HG03558 (cell line): ENCODE measurements around the gene PTPRH.
"Not testable (repeated sequence)": the region's sequence is repeated elsewhere in the genome, so short reads cannot be mapped to it uniquely, and the experiment has no call there.

Experiments used
- ATAC-seq: cut with Tn5 transposase; IDR thresholded peaks from one replicate; pipeline ENCODE4 v1.9.1; 2021; ENCODE audit warnings: moderate number of reproducible peaks; ENCODE audit not compliant: unreplicated experiment; ENCODE audit errors: extremely low read depth

Gene PTPRH

DNA sequence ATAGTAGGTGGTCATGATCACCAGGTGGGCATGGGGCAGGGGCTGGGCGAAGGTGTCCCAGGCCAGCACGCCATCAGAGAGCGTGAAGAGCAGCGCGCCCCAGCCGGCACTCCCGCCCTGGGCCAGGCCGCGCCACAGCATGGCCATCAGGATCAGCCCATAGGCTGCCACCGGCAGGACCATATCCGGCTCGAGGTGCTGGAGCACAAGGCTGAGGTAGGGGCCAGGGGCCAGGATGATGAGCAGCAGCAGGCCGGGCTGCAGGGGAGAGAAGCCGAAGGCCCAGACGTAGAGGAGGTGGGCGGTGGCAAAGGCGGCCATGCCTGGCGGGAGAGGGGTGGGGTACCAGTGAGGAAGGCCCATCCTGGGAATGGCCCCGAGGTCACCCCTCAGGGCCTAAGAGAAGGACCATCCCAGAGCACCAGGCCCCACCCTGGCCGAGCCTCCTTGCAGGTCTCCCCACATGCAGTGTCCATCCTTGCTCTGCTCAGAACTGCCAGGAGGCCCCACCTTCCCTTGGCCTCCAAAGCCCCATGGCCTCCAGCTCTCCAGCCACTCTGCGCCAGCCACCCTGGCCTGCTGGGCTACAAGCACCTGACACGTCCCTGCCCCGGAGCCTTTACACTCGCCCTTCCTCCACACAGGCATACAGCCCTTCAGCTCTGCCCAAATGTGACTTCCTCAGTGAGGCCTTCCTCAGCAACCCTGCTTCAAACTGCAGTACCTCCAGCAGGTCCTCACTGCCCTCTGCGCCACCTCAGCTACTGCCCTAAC lies 18.1 kb upstream of the PTPRH start:
- no peak for ATAC-seq

DNA sequence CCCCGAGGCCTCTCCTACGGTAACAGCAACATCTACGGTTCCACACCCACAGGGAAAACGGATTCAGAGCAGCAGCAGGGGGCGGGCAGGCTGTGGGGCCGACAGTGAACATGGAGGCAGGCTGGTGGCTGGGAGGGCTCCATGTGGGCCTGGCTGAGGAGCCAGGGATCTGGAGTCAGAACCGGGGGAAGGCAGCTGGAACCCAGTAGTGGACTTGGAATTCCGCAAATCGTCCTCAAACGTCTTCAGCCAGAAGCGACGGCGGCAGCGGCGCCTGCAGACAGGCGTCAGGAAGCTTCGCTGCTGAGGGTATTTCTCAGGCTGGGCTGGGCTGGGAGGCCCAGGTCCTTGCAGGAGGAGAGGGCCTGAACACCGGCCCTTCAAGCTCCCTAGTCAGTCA lies 17.5 kb upstream of the PTPRH start:
- no peak for ATAC-seq

DNA sequence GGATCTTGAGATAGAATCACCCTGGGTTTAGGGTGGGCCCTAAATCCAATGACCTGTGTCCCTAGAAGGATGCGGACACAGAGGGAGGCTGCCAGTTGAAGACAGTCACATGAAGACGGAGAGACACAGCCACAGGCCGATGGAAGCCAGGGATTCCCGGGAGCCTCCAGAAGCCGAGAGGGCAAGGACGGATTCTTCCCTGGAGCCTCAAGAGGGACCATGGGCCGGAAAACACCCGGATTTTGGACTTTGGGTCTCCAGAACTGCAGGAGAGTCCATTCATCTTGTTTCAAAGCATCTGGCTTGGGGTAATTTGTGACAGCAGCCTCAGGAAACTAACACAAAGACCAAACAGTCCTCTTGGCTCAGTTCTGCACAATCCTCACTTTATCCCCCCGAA lies 17.0 kb upstream of the PTPRH start:
- ATAC-seq = no peak

DNA sequence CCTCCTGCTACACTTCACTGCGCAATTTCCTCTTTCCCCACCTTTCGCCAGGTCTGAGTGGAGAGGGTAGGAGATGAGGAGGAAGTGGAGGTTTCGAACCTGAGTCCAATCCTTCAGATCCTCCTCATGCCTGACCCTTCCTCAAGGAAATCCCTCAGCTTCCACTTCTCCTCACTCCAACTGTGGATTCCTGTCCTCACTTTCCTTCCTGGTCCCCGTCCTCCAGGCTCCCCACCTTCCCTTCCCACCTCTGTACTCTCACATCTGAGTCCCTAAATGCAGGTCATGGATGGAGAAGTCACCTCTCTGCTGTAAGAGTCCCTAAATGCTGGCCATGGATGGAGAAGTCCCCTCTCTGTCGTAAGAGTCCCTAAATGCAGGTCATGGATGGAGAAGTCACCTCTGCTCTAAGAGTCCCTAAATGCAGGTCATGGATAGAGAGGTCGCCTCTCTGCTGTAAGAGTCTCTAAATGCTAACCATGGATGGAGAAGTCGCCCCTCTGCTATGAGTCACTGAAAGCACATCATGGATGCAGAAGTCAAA lies 16.2 kb upstream of the PTPRH start:
- no peak for ATAC-seq

DNA sequence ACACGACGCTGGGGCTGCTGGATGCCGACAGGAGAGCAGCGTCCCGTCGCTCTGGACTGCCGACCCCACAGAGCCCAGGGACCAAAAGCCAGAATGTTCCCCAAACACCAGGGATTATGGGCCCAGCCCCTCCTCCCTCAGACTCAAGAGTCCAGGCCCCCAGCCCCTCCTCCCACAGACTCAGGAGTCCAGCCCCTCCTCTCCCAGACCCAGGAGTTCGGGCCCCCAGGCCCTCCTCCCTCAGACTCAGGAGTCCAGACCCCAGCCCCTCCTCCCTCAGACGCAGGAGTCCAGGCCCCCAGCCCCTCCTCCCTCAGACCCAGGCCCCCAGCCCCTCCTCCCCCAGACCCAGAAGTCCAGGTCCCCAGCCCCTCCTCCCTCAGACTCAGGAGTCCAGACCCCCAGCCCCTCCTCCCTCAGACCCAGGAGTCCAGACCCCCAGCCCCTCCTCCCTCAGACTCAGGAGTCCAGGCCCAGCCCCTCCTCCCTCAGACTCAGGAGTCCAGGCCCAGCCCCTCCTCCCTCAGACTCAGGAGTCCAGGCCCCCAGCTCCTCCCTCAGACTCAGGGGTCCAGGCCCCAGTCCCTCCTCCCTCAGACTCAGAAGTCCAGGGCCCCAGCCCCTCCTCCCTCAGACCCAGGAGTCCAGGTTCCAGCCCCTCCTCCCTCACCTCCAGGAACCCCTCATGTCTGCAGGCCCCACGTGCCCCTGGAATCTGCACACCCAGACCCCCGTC lies 15.5 kb upstream of the PTPRH start:
- not testable (repeated sequence) for ATAC-seq

DNA sequence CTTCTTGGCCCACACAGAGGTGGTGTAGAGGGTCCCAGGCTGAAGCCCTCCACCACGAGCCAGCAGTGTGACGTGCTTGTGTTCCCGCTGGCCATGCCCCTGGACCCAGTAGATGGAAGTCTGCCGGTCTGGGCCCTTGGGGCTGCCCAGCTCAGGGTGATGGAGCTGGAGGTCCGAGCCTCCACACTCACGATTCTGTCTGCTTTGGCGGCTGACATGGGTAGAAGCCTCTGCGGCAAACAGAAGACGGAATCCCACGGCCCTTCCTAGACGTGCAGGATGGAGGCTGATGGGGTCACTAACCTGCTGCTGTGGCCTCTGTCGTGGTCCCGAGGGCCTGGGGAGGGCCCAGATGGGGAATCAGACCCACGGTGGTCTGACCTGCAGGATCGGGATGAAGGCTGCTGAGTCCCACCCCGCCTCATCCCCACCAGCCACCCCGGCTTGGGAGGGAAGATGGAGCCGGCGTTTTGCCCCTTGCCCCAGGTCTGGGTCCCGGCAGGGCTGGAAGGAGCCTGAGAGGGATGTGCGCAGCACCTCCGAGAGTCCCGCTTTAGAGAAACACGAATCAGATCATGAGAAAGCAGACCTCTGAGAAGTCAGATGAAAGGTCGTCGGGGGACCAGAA lies 14.9 kb upstream of the PTPRH start:
- no peak for ATAC-seq

DNA sequence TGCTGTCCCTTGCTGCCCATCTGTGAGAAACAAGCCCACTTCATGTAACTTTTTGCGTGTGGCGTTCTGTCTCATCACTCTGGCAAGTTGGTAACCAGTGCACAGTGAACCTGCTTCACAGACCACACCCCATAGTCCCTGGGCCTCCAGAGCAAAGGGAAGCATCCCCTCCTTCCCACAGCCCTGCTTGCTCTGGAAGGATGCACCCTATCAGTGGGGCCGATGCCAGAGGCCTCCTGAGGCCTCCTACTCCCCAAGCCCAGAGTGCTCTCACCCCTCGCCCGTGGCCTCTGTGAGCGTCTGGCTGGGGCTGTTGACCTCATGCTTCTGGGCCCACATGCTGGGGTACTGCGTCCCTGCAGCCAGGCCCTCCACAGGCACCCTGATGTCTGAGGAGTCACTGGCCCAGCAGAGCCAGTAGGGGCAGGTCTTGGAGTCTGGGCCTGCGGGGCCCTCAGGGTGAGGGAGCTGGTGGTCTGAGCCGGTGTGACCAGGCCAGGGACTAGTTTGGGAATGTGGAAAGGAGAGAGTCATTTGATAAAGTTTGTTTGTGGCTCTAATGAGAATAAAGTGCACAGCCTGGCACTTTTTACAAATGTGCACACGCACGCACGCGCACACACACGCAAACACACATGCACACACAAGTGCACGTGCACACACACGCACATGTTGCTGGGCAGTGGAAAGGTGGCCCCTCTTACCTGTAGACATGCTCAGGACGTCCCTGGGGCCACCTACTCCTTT lies 14.2 kb upstream of the PTPRH start:
- no peak for ATAC-seq

DNA sequence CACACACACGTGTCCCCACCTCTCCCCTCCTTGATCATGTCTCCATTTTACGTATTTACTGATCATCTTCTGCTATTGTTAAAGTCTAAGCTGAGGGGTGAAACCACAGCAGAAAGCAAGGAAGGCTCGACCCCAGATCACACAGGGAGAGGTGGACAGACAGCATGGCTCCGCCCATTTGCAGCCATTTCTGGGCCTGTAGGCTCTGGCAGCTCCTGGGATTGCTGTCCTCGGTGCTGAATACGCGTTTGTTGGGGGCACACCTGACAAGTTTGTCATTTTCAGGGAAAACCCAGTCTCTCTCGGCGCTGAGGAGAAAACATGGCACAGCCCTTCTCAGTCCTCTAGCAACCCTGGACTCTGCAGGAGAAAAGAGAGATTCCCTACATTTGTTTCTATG lies 11.2 kb upstream of the PTPRH start:
- no peak for ATAC-seq

DNA sequence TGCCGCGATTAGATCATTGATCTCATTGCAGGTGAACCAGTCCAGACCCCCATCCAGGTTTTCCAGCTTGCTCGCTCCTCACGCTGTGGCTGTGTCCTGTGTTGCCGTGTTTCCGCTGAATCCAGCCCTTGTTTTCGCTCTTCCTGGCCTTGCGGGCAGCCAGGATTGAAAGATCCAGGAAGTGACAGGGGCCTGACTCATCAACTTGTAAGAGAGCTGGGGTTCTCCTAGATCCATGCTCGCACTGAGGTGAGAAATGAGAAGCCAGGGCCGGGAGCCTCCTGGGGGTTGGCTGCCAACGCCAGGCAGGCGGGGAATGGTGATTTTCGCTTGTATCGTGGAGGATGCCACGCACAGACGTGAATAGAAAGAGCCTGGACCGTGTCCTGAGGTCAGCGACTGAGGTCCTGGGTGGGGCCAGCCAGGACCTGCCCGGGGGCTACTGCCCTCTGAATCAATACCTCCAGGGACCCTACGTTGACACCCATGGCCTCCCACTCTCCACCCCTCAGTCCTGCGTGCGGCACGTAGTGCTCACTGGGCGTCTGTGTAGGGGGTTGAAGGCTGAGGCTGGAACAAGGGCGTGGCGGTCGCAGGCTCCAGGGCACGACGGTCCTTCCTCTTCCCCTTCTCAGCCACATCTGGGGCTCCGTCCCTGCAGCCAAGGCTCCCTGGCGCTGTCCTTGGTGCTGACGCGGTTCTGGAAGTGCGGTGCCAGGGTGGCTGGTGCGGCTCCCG lies 7.3 kb upstream of the PTPRH start:
- ATAC-seq = no peak

DNA sequence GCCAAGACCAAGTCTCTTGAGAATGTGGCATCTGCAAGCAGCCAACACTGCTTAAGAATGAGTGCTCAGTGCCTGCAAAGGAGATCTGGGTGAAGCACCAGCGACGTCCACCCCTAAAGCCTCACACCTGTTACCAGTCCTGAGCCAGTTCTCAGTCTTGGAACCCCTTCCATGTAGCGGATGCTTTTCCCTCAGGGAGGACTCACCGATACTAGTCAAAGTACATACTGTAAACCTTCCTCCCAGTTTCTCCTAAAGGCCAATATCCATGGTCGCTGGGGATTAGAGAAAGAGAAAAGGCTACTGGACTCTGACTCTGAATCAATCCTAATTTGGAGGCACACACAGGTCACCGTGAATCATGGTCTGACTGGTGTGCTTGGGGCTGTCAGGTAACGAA lies 4.2 kb upstream of the PTPRH start:
- no peak for ATAC-seq

DNA sequence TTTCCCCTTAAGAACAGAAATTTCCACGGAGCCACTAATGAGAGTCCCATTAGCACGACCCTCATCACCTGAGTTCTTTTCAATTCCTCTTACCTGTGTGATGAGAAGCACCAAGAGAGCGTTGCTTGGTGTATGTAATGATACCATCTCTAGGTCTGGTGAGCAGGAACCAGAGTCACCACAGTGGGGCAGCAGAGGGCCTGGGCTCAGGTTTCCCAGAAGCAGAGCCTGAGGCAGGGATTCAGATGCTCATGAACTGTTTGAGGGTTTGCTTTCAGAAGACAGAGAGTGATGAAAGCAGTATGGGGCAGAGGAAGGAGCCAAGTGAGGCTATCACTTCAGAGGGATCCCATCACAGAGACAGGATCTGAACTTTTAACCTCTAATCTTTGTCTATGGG lies 3.1 kb upstream of the PTPRH start:
- ATAC-seq = no peak

DNA sequence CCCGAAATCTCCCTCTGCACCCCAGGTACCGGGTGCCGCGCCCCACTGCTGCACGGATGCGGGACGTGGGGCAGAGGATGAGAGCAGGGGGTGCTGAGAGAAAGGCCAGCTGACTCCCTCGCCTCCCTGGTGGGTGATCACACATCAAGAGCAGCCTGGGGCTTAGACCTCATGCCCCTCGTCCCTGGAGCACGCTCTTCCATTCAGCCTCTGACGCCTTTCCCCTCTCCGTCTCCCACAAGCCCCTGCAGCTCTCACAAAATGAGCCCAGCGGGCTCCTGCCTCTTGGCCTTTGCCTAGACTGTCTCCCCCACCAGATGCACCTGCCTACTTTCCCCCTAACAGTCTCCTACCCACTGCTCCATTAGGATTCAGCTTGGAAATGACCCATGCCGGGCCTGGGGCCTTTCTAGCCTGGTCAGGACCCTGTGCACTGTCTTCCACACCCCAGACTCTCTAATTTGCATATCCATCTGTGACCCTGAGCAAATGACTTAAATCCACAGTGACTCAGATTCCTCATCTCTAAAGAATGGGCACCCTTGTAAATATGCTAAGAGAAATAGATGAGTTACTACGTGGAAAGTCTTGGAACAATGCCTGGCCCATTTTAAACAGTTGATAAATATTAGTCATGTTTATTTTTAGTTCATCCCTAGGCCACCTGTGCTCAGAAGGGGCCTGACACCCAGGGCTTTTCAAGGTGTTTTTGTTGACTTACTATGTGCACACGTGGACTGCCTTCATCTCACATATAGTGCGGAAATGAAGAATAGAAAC lies 582 bp upstream of the PTPRH start:
- no peak for ATAC-seq

DNA sequence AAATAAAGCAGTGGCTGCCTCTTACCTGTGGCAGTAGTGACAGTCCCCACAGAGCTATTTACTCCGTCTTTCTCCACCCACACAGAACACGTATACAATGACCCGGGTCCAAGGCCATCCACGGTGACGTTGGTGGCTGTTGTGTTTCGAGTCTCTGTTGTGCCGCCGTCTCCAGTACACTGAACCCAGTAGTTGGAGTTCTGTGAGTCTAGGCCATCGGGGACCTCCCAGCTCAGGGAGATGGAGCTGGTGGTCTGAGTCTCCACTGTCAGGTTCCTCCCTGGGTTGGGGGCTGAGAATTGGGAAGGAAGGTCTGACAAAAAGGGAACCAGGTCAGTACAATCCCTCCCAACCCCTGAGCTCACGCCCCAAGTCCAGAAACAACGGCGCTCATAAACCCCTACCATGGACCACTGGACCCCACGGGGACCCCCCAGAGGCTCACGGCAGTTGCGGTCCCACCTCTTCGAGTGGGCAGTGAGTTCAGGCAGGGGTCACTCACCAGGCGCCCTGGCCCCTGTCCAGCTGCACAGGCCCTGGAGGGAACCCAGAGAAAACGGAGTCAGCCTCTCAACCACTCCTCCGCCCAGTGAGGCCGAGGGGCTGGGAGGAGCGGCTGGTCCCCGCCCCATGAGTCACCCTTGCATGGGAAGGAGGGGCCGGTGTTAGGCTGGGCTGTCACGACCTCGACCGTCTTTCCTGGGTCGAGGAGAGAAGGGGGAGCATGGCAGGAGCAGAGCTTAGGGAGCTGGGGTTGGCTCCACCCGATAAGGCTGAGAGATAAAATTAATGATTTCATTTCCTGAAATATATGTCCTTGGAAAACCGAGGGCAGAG lies 2.4 kb downstream of the PTPRH start:
- no peak for ATAC-seq

DNA sequence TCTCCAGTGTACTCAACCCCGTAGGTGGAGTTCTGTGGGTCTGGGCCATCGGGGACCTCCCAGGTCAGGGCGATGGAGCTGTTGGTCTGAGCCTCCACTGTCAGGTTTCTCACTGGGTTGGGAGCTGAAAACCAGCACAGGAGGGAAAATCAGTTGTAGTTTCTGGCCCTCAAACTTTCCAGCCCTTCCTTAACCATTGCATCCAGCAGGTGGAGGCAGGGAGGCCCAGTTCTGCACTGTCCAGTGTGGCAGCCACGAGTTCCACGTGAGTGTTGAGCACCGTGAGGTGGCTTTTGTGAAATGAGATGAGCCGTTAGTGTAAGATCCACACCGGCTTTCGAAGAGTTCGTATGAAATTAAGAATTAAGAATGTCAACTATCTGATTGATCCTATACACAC lies 7.1 kb downstream of the PTPRH start:
- ATAC-seq = not testable (repeated sequence)

DNA sequence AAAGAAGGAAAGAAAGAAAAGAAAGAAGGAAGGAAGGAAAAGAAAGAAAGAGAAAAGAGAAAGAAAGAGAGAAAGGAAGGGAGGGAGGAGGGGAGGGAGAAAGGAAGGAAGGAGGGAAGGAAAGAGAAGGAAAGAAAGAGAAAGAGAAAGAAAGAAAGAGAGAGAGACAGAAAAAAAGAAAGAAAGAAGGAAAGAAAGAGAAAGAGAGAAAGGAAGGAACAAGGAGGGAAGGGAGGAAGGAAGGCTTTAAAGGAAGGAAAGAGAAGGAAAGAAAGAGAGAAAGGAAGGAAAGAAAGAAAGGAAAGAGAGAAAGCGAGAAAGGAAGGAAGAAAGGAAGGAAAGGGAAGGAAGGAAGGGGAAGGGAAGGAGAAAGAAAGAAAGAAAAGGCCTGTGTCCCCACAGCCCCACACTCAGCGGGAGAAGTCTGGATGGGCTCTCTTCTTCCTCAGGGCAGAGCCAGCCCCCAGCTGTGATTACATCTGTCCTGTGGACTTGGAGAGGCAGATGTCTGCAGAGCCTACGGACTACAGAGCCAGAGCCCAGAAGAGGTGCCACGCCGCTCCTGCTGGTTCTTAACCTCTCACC lies 9.6 kb downstream of the PTPRH start:
- no peak for ATAC-seq

DNA sequence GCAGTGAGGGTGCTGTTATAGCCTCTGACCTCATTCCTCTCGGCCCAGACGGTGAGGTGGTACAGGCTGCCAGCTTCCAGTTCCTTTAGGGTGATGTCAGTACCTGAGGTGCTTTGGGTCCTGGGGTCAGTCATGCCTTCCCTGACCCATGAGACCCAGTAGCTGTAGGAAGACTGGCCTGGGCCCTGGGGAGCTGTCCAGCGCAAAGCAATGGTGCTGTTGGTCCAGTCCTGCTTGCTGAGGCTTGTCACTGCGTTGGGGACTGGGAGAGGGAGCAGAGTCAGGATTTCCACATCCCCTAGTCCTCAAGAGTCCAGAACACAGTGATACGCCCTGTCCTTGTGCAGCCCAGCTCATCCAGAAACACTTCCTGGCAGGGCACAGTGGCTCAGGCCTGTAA lies 10.7 kb downstream of the PTPRH start:
- no peak for ATAC-seq

DNA sequence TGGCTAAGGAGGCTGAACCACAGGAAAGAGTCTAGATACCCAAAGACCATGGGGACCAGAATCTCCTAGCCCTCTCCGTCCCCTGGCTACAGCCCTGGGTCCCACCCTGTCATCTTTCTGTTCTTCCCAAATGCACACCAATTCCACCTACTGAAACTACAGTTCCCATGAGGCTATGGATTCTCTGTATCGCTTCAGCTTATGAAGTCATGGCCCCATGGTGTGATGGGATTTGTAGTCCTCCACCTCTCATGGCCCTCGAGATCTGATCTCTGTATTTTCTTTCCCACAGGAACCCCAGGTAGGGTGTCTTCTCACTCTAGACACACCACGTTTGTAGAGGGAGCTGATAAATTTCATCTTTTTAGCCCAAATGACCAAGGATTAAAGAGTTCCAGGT lies 11.8 kb downstream of the PTPRH start:
- no peak for ATAC-seq

DNA sequence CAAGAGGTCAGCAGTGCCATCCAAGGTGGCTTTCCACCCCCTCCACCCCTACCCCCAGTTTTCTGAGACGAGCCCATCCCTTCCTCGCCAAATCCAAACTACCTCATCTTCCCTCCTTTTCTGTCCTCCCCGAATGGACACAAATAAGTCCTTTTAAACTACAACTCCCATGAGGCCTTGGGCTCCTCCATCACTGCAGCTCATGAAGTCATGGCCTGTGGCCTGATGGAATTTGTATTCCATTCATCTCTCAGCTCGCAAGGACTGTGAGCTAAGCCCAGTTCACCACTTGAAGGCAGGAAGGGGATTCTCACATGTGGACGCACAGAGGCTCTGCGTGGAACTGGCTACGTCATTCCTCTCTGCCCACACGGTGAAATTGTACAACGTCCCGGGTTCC lies 12.5 kb downstream of the PTPRH start:
- no peak for ATAC-seq
